EL (cell line): Measurements from ENCODE around the gene GULP1.
"Not testable (repeated sequence)": the region's sequence is repeated elsewhere in the genome, so short reads cannot be mapped to it uniquely, and the experiment has no call there.

Experiments
- DNase-seq: peaks from one replicate; pipeline ENCODE4 v3.0.0-alpha.2; 2016

GULP1 gene

GRCh38 chr2:188435115-188435514 lies 143.4 kb downstream of the GULP1 start:
- no peak for DNase-seq

GRCh38 chr2:188437537-188437936 lies 145.9 kb downstream of the GULP1 start:
- DNase-seq, result no peak

GRCh38 chr2:188439986-188440385 lies 148.3 kb downstream of the GULP1 start:
- DNase-seq, result no peak

DNA sequence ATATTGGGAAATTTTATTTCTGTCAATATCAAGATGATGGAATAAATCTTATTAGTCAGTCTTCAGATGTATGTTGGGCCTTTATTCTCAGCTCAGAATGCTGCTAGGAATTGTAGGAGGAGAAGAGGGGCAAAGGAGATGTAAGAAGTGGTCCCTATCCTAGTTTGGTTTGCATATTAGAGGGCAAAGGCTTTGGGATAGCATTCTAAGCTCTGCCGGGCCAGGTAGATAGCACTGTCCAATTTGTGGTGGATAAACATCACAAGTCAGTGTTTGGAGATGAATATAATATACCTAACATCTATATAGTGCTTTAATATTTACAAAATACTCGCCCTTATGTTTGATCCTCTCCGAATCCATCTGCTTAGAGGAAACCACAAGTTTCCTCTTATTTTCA lies 149.2 kb downstream of the GULP1 start:
- no peak for DNase-seq

DNA sequence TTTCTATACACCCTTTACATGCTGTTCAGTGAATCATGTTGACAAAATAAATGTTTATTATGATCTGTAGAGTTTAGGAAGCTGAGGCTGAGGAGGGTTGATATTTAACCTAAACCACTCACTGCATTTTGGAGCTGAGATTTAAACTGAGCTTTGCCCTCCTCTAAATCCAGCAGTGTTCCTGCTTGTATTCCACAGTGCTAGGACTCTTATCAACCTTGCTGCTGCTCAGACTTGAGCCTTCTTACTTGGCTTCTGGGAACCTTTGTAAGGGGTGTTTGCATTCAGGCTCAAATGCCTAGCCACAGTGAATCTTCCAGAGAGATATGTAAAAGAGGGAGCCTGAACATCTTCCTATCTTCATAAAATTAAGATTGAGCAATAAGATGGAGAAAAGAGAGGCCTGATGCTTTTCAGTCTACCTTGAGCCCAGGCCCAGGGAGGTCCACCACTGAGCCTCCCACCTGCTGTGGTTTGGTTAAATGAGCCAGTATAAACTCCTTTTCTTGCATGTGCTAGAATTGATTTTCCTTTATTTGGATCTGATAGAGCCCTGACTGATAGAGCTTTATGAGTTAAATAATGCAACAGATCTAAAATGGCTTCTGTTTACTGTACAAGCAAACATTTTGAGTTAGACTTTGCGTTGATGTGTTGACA lies 149.7 kb downstream of the GULP1 start:
- no peak for DNase-seq

DNA sequence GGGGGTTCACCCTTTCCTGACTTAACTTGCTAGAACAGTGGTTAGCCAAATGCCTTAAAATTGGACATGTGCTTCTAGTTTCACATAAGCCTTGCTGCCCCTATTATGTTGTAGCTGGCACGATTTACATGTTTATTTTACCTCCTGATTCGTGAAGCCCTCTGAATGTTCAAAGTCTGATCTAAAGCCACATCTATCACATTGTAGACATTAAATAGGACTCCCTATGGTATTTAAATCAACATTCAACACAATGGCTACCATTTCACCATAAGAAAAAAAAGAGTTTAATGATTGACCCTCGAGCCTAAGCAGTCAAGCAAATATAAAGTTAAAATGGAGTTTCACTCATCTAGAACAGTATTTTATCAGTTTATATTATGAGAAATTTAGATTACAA lies 151.5 kb downstream of the GULP1 start:
- DNase-seq, result no peak

DNA sequence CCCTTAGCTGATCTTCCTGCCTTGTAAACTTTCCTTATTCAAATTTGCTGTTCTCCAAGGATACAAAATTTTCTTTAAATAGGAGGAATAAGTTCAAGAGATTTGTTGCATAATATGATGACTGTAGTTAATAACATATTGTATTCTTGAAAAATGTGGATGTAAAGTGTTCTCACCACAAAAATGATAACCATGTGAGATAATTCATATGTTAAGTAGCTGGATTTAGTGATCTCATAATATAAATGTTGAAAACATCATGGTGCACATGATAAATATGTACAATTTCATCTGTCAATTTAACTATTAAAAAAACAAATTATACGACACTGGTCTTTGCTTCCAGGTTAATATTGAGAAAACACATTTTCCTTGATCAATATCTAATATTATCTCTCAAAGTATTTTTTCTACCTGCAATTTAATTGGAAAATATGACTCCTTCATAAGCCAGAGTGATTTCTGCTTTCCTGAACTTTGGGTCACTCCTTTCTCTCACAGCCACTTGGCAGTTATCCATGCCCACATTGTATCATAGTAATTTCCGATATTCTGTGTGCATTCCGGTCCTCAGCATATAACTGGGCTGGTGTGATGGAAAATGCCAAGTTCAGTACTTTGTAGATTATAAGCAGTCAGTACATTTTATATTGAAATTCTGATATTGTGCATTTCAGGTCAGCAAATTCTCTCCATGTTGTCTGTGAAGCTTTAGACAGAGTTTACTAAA lies 152.6 kb downstream of the GULP1 start:
- peak; percentile 36 for DNase-seq

DNA sequence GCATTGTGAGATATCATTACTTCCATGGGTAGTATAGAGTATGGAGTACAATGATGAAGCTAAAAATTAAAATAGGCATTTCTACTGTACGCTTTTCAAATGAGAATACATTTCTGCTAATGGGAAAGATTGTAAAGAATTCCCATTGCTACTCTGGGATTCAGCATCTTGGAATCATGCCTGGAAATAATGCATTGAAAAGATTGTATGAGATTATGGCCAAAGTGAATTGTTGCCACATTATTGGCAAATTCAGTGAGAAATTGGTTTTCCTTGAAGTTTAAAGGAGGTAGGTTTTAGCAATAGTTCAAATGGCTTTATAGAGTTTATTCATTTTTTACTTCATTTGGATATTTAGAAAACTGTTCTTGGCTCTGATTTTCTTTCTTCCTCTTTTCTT lies 157.9 kb downstream of the GULP1 start:
- no peak for DNase-seq

GRCh38 chr2:188449971-188450370 lies 158.3 kb downstream of the GULP1 start:
- no peak for DNase-seq

DNA sequence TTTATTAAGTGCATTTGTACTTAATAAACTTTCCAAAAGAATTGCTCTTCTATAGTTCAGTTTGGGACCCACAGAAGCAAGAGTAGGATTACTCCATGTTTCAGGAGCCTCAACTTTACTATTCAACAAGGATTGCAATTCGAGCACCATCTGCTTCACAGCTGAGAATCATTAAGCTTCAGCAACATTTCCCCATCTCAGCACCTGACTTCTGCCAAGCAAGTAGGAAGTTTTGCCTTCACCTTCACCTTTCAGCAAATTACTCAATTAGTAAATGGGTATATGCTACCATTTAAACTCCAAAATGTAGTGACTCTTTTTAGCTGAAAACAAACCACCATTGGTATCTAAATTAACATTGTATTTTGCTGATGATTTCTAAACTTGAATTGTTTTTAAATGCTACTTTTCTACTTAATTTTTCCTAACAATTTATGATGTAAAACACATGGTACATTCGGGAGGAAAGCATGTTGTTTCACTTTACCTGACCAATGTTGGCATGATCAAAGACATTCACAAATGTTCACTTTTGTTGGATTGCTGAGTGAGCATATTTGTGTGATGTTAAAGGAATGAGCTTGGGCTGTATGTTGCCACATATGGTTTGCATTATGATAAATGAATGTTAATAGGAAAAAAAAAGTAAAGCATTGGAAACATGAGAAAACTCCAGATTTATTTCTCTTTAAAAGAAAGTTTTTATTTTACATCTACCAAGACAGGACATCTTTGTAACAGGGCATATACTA lies 159.2 kb downstream of the GULP1 start:
- DNase-seq, result peak; percentile 23

GRCh38 chr2:188452084-188452483 lies 160.4 kb downstream of the GULP1 start:
- no peak for DNase-seq

GRCh38 chr2:188456114-188456909 lies 164.6 kb downstream of the GULP1 start:
- DNase-seq, result no peak

DNA sequence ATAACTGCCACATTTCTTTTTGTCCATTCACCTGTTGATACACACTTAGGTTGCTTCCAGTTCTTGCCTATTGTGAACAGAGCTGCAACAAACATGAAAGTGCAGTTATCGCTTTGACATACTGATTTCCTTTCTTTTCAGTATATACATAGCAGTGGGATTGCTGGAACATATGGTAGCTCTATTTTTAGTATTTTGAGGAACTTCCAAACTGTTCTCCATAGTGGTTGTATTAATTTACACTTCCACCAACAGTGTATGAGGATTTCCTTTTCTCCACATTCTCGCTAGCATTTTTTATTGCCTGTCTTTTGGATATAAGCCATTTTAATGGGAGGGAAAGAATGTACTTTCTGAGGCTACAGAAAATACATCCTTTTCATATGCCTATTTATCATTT lies 167.4 kb downstream of the GULP1 start:
- DNase-seq, result no peak

DNA sequence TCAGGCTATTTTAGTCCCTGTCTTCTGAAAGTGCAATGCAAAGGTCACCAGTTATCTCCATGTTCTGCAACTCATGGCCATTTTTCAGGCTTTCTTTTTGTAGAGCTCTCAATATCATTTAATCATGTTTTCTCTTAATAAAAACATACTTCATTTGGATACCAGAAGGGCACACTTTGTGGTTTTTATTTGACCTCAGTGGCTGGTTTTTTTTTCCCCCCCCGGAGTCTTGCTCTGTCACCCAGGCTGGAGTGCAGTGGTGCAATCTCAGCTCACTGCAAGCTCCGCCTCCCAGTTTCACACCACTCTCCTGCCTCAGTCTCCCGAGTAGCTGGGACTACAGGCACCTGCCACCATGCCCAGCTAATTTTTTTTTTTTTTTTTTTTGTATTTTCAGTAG lies 174.4 kb downstream of the GULP1 start:
- not testable (repeated sequence) for DNase-seq

DNA sequence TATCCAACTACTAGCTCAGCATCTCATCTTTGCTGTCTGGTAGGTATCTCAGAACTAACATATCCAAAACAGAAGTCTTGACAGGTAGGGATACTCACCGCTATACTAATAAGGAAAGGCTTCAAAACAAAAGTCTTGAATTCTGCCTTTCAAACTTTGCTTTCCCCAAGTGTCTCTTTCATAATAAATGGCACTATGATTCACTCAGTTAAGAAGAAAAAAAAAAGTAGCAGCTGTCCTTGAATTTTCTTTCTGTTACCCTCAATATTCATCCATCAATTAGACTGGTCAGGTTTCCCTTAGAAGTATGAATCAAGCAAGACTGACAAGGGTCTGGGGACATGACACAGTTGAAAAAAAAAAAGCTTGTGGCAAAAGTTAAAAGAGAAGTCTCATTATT lies 175.1 kb downstream of the GULP1 start:
- DNase-seq, result no peak

GRCh38 chr2:188471166-188471565 lies 179.5 kb downstream of the GULP1 start:
- no peak for DNase-seq

GRCh38 chr2:188473306-188473705 lies 181.6 kb downstream of the GULP1 start:
- DNase-seq, result no peak

DNA sequence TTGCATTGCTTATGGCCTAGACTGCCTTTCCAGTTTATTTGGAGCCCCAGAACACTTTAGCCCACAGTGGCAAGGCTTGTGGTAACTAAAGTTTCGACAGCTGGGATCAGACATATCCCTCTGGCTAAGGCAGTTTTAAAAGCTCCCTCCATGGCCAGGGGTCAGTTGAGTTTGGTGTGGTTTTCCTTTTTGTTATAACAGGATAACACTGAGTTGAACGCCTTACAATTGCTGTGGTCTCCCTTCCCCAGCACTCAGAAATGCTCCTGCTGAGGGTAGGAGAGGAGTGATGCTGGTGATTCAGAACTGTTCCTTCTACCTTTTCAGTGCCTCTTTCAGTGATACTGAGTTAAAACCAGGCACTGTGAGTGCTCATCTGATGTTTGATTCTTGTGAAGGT lies 182.6 kb downstream of the GULP1 start:
- DNase-seq, result no peak

GRCh38 chr2:188475945-188476344 lies 184.3 kb downstream of the GULP1 start:
- DNase-seq, result peak; percentile 68

DNA sequence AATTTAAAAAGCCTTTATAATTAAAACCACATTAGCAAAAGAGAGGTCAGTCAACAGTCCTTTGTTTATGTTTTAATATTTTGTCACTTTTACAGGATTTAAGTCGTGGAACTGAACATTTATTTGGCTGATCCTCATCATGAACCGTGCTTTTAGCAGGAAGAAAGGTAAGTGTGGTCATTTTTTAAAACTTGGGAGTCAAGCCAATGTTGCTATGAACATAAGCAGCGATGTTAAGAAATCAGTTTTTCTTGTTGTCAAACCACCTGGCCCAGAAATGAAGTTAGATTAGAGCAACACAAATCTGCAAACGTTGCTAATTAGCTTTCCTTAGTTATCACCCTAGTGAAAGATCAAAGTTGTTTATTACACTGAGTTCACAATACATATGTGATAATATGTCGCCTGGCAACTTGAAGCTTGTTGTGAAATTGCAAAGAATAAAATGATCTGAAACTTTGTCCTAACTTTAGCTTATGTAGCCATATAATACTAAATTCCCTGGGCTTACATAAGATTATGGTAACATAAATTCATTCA lies 186.0 kb downstream of the GULP1 start:
- DNase-seq, result no peak

- DNase-seq, result no peak
These were observed 187.1 kb downstream of the GULP1 start for GRCh38 chr2:188478724-188479123.

- DNase-seq, result no peak
These were observed 189.8 kb downstream of the GULP1 start for GRCh38 chr2:188481474-188481873.

DNA sequence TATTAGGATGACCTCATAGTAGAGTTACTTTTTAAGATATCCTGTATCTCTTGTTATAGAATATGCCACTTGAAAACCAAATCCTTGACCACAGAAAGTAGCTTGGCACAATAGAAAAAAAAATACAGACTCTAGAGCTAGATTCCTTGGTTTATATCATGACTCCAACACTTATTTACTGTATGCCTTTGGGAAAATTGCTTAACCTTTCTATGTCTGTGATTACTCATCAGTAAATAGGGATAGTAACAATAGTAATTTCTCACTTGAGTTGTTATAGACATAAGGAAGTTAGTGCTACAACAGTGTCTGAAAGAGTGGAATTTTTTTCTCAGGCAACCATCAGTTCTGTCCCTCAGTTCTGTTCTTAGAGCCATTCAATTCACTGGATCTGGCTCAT lies 193.8 kb downstream of the GULP1 start:
- no peak for DNase-seq
